H9 (cell line): ENCODE data around the gene MPC1L. TPM values are rescaled to one million over a fixed set of nuclear protein-coding genes. Genes with fewer than 3 reads are reported as not detected.

Experiments
- DNase-seq: peaks from one replicate; pipeline ENCODE4 v3.0.0-alpha.2; 2017
- H2AFZ ChIP-seq: one replicate; pipeline ENCODE4 v1.6.1; 2013; ENCODE audit warnings: mild to moderate bottlenecking, low read length, control low read depth, moderate library complexity
- H2AK5ac ChIP-seq: 2 replicates; pipeline ENCODE4 v1.6.1; 2013; ENCODE audit warnings: low read length, control low read depth, mixed read lengths; ENCODE audit not compliant: insufficient read length
- H2BK120ac ChIP-seq: one replicate; pipeline ENCODE4 v1.6.1; 2013; ENCODE audit warnings: low read depth, mild to moderate bottlenecking, low read length, control low read depth, inconsistent platforms; ENCODE audit not compliant: poor library complexity, severe bottlenecking
- H2BK12ac ChIP-seq: 2 replicates; pipeline ENCODE4 v1.6.1; 2013; ENCODE audit warnings: low read length, control low read depth, mixed read lengths, low read depth; ENCODE audit not compliant: insufficient read length
- H2BK15ac ChIP-seq: 2 replicates; pipeline ENCODE4 v1.6.1; 2013; ENCODE audit warnings: low read depth, low read length, control low read depth
- H2BK20ac ChIP-seq: one replicate; pipeline ENCODE4 v1.6.1; 2013; ENCODE audit warnings: low read depth, mild to moderate bottlenecking, low read length, control low read depth, inconsistent platforms; ENCODE audit not compliant: poor library complexity, severe bottlenecking
- H2BK5ac ChIP-seq: 2 replicates; pipeline ENCODE4 v1.6.1; 2013; ENCODE audit warnings: low read length, control low read depth, mixed read lengths; ENCODE audit not compliant: insufficient read length
- H3K14ac ChIP-seq: 2 replicates; pipeline ENCODE4 v1.6.1; 2013; ENCODE audit warnings: low read length, control low read depth; ENCODE audit not compliant: insufficient read depth
- H3K18ac ChIP-seq: 2 replicates; pipeline ENCODE4 v1.6.1; 2013; ENCODE audit warnings: low read depth, mild to moderate bottlenecking, mixed read lengths, low read length, control low read depth; ENCODE audit not compliant: insufficient read length
- H3K23ac ChIP-seq: 2 replicates; pipeline ENCODE4 v1.6.1; 2013; ENCODE audit warnings: low read length, control low read depth, mixed read lengths, low read depth; ENCODE audit not compliant: insufficient read length
- H3K23me2 ChIP-seq: 2 replicates; pipeline ENCODE4 v1.6.1; 2013; ENCODE audit warnings: low read depth, mild to moderate bottlenecking, mixed read lengths, low read length, control low read depth; ENCODE audit not compliant: insufficient read length, poor library complexity, severe bottlenecking
- H3K27ac ChIP-seq: 2 replicates; pipeline ENCODE4 v1.5.1; 2013; ENCODE audit warnings: low read length, control low read depth, mixed read lengths, low read depth; ENCODE audit not compliant: insufficient read length
- H3K27me3 ChIP-seq: 2 replicates; pipeline ENCODE4 v1.6.1; 2013; ENCODE audit warnings: low read length, control low read depth, inconsistent platforms; ENCODE audit not compliant: insufficient read depth
- H3K4ac ChIP-seq: 2 replicates; pipeline ENCODE4 v1.6.1; 2013; ENCODE audit warnings: low read depth, mild to moderate bottlenecking, control low read depth, inconsistent platforms, low read length, moderate library complexity
- H3K4me1 ChIP-seq: 2 replicates; pipeline ENCODE4 v1.6.1; 2013; ENCODE audit warnings: low read length, control low read depth, inconsistent platforms; ENCODE audit not compliant: insufficient read depth
- H3K4me2 ChIP-seq: 2 replicates; pipeline ENCODE4 v1.6.1; 2013; ENCODE audit warnings: low read length, control low read depth, mixed read lengths; ENCODE audit not compliant: insufficient read length, insufficient read depth
- H3K56ac ChIP-seq: 2 replicates; pipeline ENCODE4 v1.6.1; 2013; ENCODE audit warnings: low read depth, mild to moderate bottlenecking, mixed read lengths, low read length, control low read depth; ENCODE audit not compliant: insufficient read length
- H3K79me1 ChIP-seq: 2 replicates; pipeline ENCODE4 v1.6.1; 2013; ENCODE audit warnings: low read depth, mild to moderate bottlenecking, moderate library complexity, low read length, control low read depth, inconsistent platforms; ENCODE audit not compliant: insufficient read depth, poor library complexity, severe bottlenecking
- H3K79me2 ChIP-seq: 2 replicates; pipeline ENCODE4 v1.6.1; 2013; ENCODE audit warnings: low read length, control low read depth, inconsistent platforms; ENCODE audit not compliant: insufficient read depth
- H3K9ac ChIP-seq: 2 replicates; pipeline ENCODE4 v1.6.1; 2013; ENCODE audit warnings: low read length, control low read depth, mixed read lengths; ENCODE audit not compliant: insufficient read length; ENCODE audit errors: extremely low read depth
- H3K9me3 ChIP-seq: one replicate; pipeline ENCODE4 v1.6.1; 2013; ENCODE audit warnings: low read depth, low read length, inconsistent platforms; ENCODE audit not compliant: control insufficient read depth
- H3T11ph ChIP-seq: one replicate; pipeline ENCODE4 v1.6.1; 2013; ENCODE audit warnings: mild to moderate bottlenecking, low read length, control low read depth, inconsistent platforms
- H4K20me1 ChIP-seq: one replicate; pipeline ENCODE4 v1.6.1; 2013; ENCODE audit not compliant: control insufficient read depth, insufficient read length, insufficient read depth
- H4K5ac ChIP-seq: 2 replicates; pipeline ENCODE4 v1.6.1; 2013; ENCODE audit warnings: low read depth, mild to moderate bottlenecking, mixed read lengths, low read length, control low read depth; ENCODE audit not compliant: insufficient read length
- H4K8ac ChIP-seq: replicated peaks from 2 replicates; pipeline ENCODE4 v1.6.1; 2013; ENCODE audit warnings: low read length, control low read depth, mixed read lengths, low read depth; ENCODE audit not compliant: insufficient read length
- H4K91ac ChIP-seq: 2 replicates; pipeline ENCODE4 v1.6.1; 2013; ENCODE audit warnings: low read depth, mild to moderate bottlenecking, moderate library complexity, mixed read lengths, low read length, control low read depth; ENCODE audit not compliant: insufficient read length
- H3K27ac Mint-ChIP-seq, 3 experiments: 2 replicates in 2 of 3; 3 replicates in 1 of 3; pipeline ENCODE4 v1.8.0; 2020 to 2021; ENCODE audit warnings: mixed read lengths in 3 of 3, mild to moderate bottlenecking in 1 of 3, moderate library complexity in 1 of 3
- H3K27me3 Mint-ChIP-seq: 2 replicates; pipeline ENCODE4 v1.8.0; 2021; ENCODE audit warnings: low read depth, mild to moderate bottlenecking, moderate library complexity, mixed read lengths
- H3K36me3 Mint-ChIP-seq, 3 experiments: 2 replicates in 2 of 3; 3 replicates in 1 of 3; pipeline ENCODE4 v1.8.0; 2020 to 2021; ENCODE audit warnings: low read depth in 3 of 3, mixed read lengths in 3 of 3; ENCODE audit not compliant: insufficient read depth in 1 of 3
- H3K4me1 Mint-ChIP-seq, 2 experiments: 2 replicates each; pipeline ENCODE4 v1.8.0; 2020; ENCODE audit warnings: mixed read lengths in 2 of 2
- H3K4me3 Mint-ChIP-seq, 2 experiments: 2 replicates in 1 of 2; 3 replicates in 1 of 2; pipeline ENCODE4 v1.8.0; 2020 to 2021; ENCODE audit warnings: mild to moderate bottlenecking in 2 of 2, mixed read lengths in 2 of 2, moderate library complexity in 1 of 2
- H3K9me3 Mint-ChIP-seq, 2 experiments: 2 replicates in 1 of 2; 3 replicates in 1 of 2; pipeline ENCODE4 v1.8.0; 2020; ENCODE audit warnings: mild to moderate bottlenecking in 2 of 2, mixed read lengths in 2 of 2, moderate library complexity in 1 of 2
- CTCF ChIP-seq: fragments of 200-600 bp; sonication (generic); conservative IDR thresholded peaks from 3 replicates; pipeline ENCODE4 v1.8.0; 2021; ENCODE audit warnings: antibody characterized with exemption, mild to moderate bottlenecking
- WGBS: extraction: QIAGEN DNeasy Blood & Tissue Kit; methylation state at CpG from one replicate; pipeline ENCODE4 v1.1.7; 2013; ENCODE audit warnings: missing lambda C conversion rate, low lambda C conversion rate, mixed read lengths; ENCODE audit not compliant: insufficient read length; ENCODE audit errors: extremely low coverage; 5-methylcytosine and 5-hydroxymethylcytosine counted together
- total RNA-seq: library from RNA; stranded (reverse); gene quantifications from 2 replicates; pipeline ENCODE4 v1.2.1, GENCODE V29; 2021

Gene MPC1L
- total RNA-seq, 1 experiment from 2014 or later = not detected

- Mint-ChIP-seq H3K27me3 (no peaks in the 10 kb centered on the region), H3K36me3 (peaks cover 0 to 12% (median 10%) of the 10 kb centered on the region in 3 experiments; a peak in 4 of 7 replicates), H3K4me1 (no peaks in the 10 kb centered on the region), H3K27ac (no peak overlapping the region), H3K9me3 (peaks cover 44 to 47% of the 10 kb centered on the region in 2 experiments), H3K4me3 (no peak overlapping the region)
- no peak for DNase-seq
- Histone ChIP-seq H3K9ac (no peak overlapping the region), H3K56ac (no peak overlapping the region), H3K4me2 (no peak overlapping the region), H3K27me3 (no peaks in the 10 kb centered on the region), H3K79me1 (no peaks in the 10 kb centered on the region), H3T11ph (no peak overlapping the region), H2BK12ac (no peak overlapping the region), H3K9me3 (no peaks in the 10 kb centered on the region), H2AFZ (no peak overlapping the region), H3K4me1 (no peaks in the 10 kb centered on the region), H2BK120ac (no peak overlapping the region), H3K23ac (no peak overlapping the region), H2BK15ac (no peak overlapping the region), H4K20me1 (no peaks in the 10 kb centered on the region), H4K5ac (no peak overlapping the region), H3K18ac (no peak overlapping the region), H2BK20ac (no peak overlapping the region), H3K23me2 (no peaks in the 10 kb centered on the region), H3K14ac (no peak overlapping the region), H3K27ac (no peak overlapping the region), H4K8ac (no peak overlapping the region), H2BK5ac (no peak overlapping the region), H3K79me2 (no peaks in the 10 kb centered on the region), H3K4ac (no peak overlapping the region), H4K91ac (no peak overlapping the region), H2AK5ac (no peak overlapping the region)
- no CpG with 5 or more reads among the region's 3 CpGs for WGBS
- no peak for TF ChIP-seq CTCF
Measured at GRCh38 chrX:40607381-40607780, 15.8 kb upstream of the MPC1L start.
